Transverse colon (tissue), 4 donors: ENCODE data around the gene FSCN2. TPM values are rescaled to one million over a fixed set of nuclear protein-coding genes. Genes with fewer than 3 reads are reported as not detected.

Experiments used
- DNase-seq: peaks from one replicate; pipeline ENCODE4 v3.0.0-alpha.2; 2019
- H3K27ac ChIP-seq, 4 donors: fragments of 200-600 bp; sonication (generic); 2 replicates each; pipeline ENCODE4 v1.5.1; 2016 to 2018; ENCODE audit warnings: inconsistent platforms in 4 of 4
- H3K27me3 ChIP-seq: fragments of 200-600 bp; sonication (generic); 2 replicates; pipeline ENCODE4 v1.5.1; 2017; ENCODE audit warnings: inconsistent platforms
- H3K36me3 ChIP-seq, 4 donors: fragments of 200-600 bp; sonication (generic); 2 replicates each; pipeline ENCODE4 v1.5.1; 2017 to 2019; ENCODE audit warnings: inconsistent platforms in 4 of 4
- H3K4me1 ChIP-seq, 4 donors: fragments of 200-600 bp; sonication (generic); 2 replicates each; pipeline ENCODE4 v1.5.1; 2017 to 2020; ENCODE audit warnings: inconsistent platforms in 4 of 4
- H3K4me3 ChIP-seq, 4 donors: fragments of 200-600 bp; sonication (generic); 1 replicate in 1 of 4; 2 replicates in 3 of 4; pipeline versions ENCODE4 v1.5.1 to v1.6.1; 2017 to 2019; ENCODE audit warnings: inconsistent platforms in 4 of 4
- H3K9me3 ChIP-seq, 2 donors: fragments of 200-600 bp; sonication (generic); 2 replicates each; pipeline ENCODE4 v1.5.1; 2017 to 2019; ENCODE audit warnings: inconsistent platforms in 2 of 2
- CTCF ChIP-seq, 5 experiments: fragments of 200-600 bp in 3 of 5; fragments of 450-650 bp in 2 of 5; sonication (generic) in 3 of 5; IDR thresholded peaks; 1 replicate in 2 of 5; 2 replicates in 3 of 5; pipeline ENCODE4 v1.5.1; 2016 to 2017; ENCODE audit warnings: antibody characterized with exemption in 5 of 5, inconsistent platforms in 3 of 5, mild to moderate bottlenecking in 2 of 5, moderate library complexity in 1 of 5
- EP300 ChIP-seq: sonication (generic); formaldehyde crosslinking; IDR thresholded peaks from one replicate; pipeline ENCODE4 v1.6.1; 2017; ENCODE audit warnings: antibody characterized with exemption, low read depth
- POLR2A ChIP-seq: fragments of 450-650 bp; IDR thresholded peaks from one replicate; pipeline ENCODE4 v1.6.1; 2016; ENCODE audit warnings: antibody characterized with exemption, mild to moderate bottlenecking, moderate library complexity
- POLR2AphosphoS5 ChIP-seq, 3 donors: sonication (generic); formaldehyde crosslinking; IDR thresholded peaks; one replicate each; pipeline ENCODE4 v1.6.1; 2016; ENCODE audit warnings: antibody characterized with exemption in 3 of 3
- WGBS, 2 donors: methylation state at CpG; one replicate each; pipeline ENCODE4 v1.1.5; 2018; ENCODE audit warnings: low coverage in 1 of 2; 5-methylcytosine and 5-hydroxymethylcytosine counted together
- in situ Hi-C, 4 donors: fragments of 200-750 bp; cut with MboI; loops; one replicate each; pipeline versions ENCODE4 v1.15.0 to v1.15.1; 2017; ENCODE audit warnings: low sequenced_read_pairs in 3 of 4, low pct_ligation_motif_present in 1 of 4, low pct_unique_long_range_greater_than_20kb in 1 of 4
- intact Hi-C: fragments of 100-400 bp; cut with DNase I; formaldehyde crosslinking; loops from one replicate; pipeline ENCODE4 v1.15.1; 2023; ENCODE audit warnings: low total_unique reads
- total RNA-seq, 4 donors: library from RNA; depleted of rRNA; stranded (reverse); fragments of >200 nt; gene quantifications; one replicate each; pipeline ENCODE4 v1.1.0, GENCODE V29; 2016

FSCN2 gene
- total RNA-seq, 4 donors from 2014 or later = 2.3 to 36.4 (median 17.2) TPM

GRCh38 chr17:81523402-81524038 is 4.7 kb upstream of the FSCN2 start:
- H3K36me3 ChIP-seq = no peaks in the 10 kb centered on the region
- peaks cover 59% of the 10 kb centered on the region for H3K27me3 ChIP-seq
- H3K9me3 ChIP-seq = no peaks in the 10 kb centered on the region
- 68% methylated on average over 10 of the region's 17 CpGs; no CpG with 5 or more reads in 1 of the 2 donors for WGBS, 2 donors
- peaks cover 17 to 35% (median 22%) of the 10 kb centered on the region in 4 donors for H3K4me1 ChIP-seq
- DNase-seq = no peak
- H3K27ac ChIP-seq = no peak overlapping the region
- no peak overlapping the region for H3K4me3 ChIP-seq
- TF ChIP-seq POLR2A (no peak), EP300 (no peak)
- in situ Hi-C loops (no loop called here), intact Hi-C loops (loop anchor here (1.0 kb wide), 1 partner anchor 36 kb away; no protein-coding TSS in a partner anchor)

- H3K4me1 ChIP-seq = peaks cover 9 to 29% (median 16%) of the 10 kb centered on the region in 4 donors
- no peak overlapping the region for H3K4me3 ChIP-seq
- H3K9me3 ChIP-seq = no peaks in the 10 kb centered on the region
- no peak for DNase-seq
- peaks cover 67% of the 10 kb centered on the region for H3K27me3 ChIP-seq
- TF ChIP-seq POLR2AphosphoS5 (IDR thresholded peaks at IDR 0.05) = no peak
- no peak for TF ChIP-seq CTCF (IDR thresholded peaks at IDR 0.05)
- TF ChIP-seq EP300 = no peak
- no peak overlapping the region for H3K27ac ChIP-seq
- intact Hi-C loops = no loop called here
- 73% methylated on average over 12 of the region's 18 CpGs; no CpG with 5 or more reads in 1 of the 2 donors for WGBS, 2 donors
- no peaks in the 10 kb centered on the region for H3K36me3 ChIP-seq
- in situ Hi-C loops = no loop called here
Observed at GRCh38 chr17:81524039-81524864, 3.9 kb upstream of the FSCN2 start.

- no peaks in the 10 kb centered on the region for H3K9me3 ChIP-seq
- no peaks in the 10 kb centered on the region for H3K36me3 ChIP-seq
- H3K27ac ChIP-seq = no peak overlapping the region
- 85% methylated on average over 7 of the region's 8 CpGs; no CpG with 5 or more reads in 1 of the 2 donors for WGBS, 2 donors
- H3K27me3 ChIP-seq = peaks cover 72% of the 10 kb centered on the region
- no peak for DNase-seq
- TF ChIP-seq EP300 (no peak), POLR2AphosphoS5 (IDR thresholded peaks at IDR 0.05) (no peak), CTCF (IDR thresholded peaks at IDR 0.05) (no peak), POLR2A (no peak)
- no peak overlapping the region for H3K4me3 ChIP-seq
- H3K4me1 ChIP-seq = peaks cover 4 to 24% (median 10%) of the 10 kb centered on the region in 4 donors
- intact Hi-C loops (no loop called here), in situ Hi-C loops (no loop called here)
Observed at GRCh38 chr17:81524865-81525159, 3.4 kb upstream of the FSCN2 start.

GRCh38 chr17:81526662-81527571 is 1.3 kb upstream of the FSCN2 start:
- intact Hi-C loops = no loop called here
- H3K27me3 ChIP-seq = peaks cover 78% of the 10 kb centered on the region
- WGBS, 2 donors = 66 to 75% methylated on average over 2 to 18 of the region's 21 CpGs

More at GRCh38 chr17:81526662-81527571, 1.3 kb upstream of the FSCN2 start:
- Histone ChIP-seq H3K4me1 (peaks cover 0 to 18% (median 9%) of the 10 kb centered on the region in 4 donors), H3K27ac (no peak overlapping the region), H3K9me3 (no peaks in the 10 kb centered on the region), H3K36me3 (no peaks in the 10 kb centered on the region), H3K4me3 (no peak overlapping the region)
- in situ Hi-C loops = no loop called here
- DNase-seq = no peak
- TF ChIP-seq EP300 (no peak), POLR2AphosphoS5 (IDR thresholded peaks at IDR 0.05) (no peak), POLR2A (no peak), CTCF (IDR thresholded peaks at IDR 0.05) (no peak)
